Activated naive CD8-positive, alpha-beta T cell (primary cell): ENCODE measurements around the gene CIRBP.

ENCODE experiments used
- H3K27ac Mint-ChIP-seq: one replicate; pipeline ENCODE4 v1.8.0; 2021; ENCODE audit warnings: mixed read lengths
- H3K27me3 Mint-ChIP-seq: one replicate; pipeline ENCODE4 v1.8.0; 2021; ENCODE audit warnings: mixed read lengths
- H3K36me3 Mint-ChIP-seq: one replicate; pipeline ENCODE4 v1.8.0; 2021; ENCODE audit warnings: mixed read lengths
- H3K4me1 Mint-ChIP-seq: one replicate; pipeline ENCODE4 v1.8.0; 2021; ENCODE audit warnings: low read depth, mixed read lengths
- H3K4me3 Mint-ChIP-seq: one replicate; pipeline ENCODE4 v1.8.0; 2021; ENCODE audit warnings: mild to moderate bottlenecking, mixed read lengths
- H3K9me3 Mint-ChIP-seq: one replicate; pipeline ENCODE4 v1.8.0; 2021; ENCODE audit warnings: low read depth, mixed read lengths

The CIRBP gene

DNA sequence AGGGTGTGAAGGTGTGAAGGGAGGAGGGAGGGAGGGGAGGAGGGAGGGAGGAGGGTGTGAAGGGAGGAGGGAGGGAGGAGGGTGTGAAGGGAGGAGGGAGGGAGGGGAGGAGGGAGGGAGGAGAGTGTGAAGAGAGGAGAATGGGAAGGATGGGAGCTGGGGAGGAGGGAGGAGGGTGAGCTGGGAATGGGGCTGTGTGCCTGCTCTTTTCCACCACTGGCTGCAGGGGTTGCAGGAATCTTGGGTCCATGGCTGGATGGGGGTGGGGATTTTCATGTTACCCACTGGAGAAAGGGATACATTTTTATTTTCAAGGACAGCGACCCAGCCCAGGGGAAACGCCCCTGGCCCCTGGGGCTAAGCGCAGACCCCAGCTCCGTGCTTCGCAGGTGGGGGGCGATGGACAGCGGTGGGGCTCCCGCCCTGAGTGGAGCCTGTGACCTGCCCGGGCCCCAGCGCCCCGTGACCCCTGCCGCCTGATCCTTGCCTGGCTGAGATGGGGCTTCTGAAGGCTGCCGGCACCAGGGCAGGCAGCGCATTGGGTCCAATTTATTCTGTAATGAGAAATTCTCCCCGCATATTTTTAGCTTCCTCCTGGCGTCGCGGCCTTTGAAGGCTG is 13.6 kb downstream of the CIRBP start:
- Mint-ChIP-seq H3K4me1 (peaks cover 19% of the 10 kb centered on the region), H3K27ac (no peak overlapping the region), H3K36me3 (peaks cover 2% of the 10 kb centered on the region), H3K27me3 (peaks cover 11% of the 10 kb centered on the region), H3K4me3 (no peak overlapping the region), H3K9me3 (no peaks in the 10 kb centered on the region)

DNA sequence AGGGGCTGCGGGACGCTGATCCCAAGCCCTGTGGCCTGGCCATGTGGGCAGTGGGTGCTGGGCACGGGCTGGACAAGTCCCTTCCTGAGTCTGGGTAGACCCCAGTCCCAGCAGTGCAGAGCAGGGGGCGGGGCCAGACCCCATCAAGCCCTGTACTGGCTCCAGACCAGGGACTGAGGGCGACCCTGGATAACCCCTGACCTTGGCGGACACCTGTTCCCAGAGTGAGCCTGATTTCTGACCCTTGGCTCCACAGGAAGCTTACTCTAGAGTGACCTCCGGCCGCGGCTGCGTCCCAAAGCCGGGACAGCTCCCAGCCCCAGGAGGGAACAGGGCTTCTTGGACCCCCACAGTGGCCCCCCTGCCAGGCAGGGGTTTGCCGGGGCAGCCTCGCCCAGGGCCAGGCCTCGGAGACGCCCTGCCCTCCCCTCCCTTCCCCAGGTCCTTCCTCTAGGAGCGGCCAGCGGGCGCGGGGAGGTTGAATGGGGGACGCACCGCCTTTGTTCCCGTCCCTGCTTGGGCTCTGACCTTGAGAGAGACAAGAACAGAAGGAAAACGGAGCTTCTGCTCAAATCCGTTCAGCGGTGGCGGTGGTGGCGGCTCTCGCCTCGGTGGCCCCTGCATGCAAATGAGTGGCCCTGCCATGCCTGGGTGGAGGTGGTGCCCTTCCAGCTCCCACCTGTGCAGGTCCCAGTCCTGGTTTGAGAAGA is 14.2 kb downstream of the CIRBP start:
- Mint-ChIP-seq H3K4me1 (peaks cover 17% of the 10 kb centered on the region), H3K4me3 (no peak overlapping the region), H3K36me3 (peaks cover 2% of the 10 kb centered on the region), H3K27ac (no peak overlapping the region), H3K27me3 (peaks cover 11% of the 10 kb centered on the region), H3K9me3 (no peaks in the 10 kb centered on the region)

DNA sequence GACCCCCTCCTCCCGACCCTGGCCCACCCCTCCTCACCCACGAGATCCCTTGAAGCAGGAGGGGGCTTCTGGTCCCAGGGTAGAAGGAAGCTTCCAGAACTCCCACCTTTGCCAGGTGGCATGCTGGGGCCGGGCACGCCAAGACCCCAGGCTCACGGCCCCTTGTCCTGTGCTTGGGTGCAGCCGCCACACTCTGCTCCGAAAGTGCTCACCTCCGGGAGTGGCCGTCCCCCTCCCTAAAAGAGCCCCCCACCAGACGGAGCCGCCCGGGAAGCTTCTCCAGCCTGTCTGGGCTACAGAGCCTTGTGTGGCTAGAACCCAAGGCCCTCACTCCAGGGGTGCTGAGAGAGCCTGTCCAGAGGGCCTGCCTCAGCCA is 14.8 kb downstream of the CIRBP start:
- H3K27me3 Mint-ChIP-seq = peaks cover 11% of the 10 kb centered on the region
- H3K27ac Mint-ChIP-seq = no peak overlapping the region
- H3K4me3 Mint-ChIP-seq = peak overlapping the region; percentile 37

DNA sequence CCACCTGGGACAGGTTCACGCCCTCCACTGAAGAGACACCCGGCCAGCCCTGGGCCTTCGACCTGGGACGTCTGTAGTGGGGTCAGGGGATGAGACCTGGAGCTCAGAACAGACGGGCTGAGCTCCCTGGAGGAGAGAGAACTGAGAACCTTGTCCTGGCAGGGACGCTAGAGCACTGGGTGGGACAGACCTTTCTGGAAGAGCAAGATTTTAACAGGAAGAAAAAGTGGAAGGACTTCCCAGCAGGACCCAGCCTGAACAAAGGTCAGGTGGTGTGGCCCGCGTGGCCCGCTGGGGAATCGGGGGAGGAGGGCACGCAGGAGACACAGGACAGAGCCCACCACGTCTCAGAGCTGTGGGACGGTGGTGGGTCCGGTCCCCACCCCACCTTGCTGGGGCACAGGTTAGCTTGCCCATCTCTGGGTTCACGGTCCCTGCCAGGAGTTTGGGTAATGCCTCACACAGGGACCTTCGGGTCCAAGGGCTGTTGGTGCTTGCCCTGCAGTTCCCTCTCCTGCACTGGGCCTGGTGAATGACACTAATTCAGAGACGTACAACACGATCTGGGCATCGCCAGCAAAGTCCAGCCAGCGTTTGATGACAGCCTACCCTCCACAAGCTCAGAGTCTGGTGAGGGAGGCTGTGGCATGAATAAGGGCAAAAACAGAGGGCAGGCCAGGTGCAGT is 15.3 kb downstream of the CIRBP start:
- Mint-ChIP-seq H3K36me3 (peaks cover 2% of the 10 kb centered on the region), H3K27ac (no peak overlapping the region), H3K4me3 (peak overlapping the region; percentile 75), H3K9me3 (no peaks in the 10 kb centered on the region), H3K27me3 (peaks cover 14% of the 10 kb centered on the region), H3K4me1 (peaks cover 15% of the 10 kb centered on the region)

More for the DNA sequence above, 14.8 kb downstream of the CIRBP start:
- peaks cover 2% of the 10 kb centered on the region for H3K36me3 Mint-ChIP-seq
- peaks cover 17% of the 10 kb centered on the region for H3K4me1 Mint-ChIP-seq
- no peaks in the 10 kb centered on the region for H3K9me3 Mint-ChIP-seq

DNA sequence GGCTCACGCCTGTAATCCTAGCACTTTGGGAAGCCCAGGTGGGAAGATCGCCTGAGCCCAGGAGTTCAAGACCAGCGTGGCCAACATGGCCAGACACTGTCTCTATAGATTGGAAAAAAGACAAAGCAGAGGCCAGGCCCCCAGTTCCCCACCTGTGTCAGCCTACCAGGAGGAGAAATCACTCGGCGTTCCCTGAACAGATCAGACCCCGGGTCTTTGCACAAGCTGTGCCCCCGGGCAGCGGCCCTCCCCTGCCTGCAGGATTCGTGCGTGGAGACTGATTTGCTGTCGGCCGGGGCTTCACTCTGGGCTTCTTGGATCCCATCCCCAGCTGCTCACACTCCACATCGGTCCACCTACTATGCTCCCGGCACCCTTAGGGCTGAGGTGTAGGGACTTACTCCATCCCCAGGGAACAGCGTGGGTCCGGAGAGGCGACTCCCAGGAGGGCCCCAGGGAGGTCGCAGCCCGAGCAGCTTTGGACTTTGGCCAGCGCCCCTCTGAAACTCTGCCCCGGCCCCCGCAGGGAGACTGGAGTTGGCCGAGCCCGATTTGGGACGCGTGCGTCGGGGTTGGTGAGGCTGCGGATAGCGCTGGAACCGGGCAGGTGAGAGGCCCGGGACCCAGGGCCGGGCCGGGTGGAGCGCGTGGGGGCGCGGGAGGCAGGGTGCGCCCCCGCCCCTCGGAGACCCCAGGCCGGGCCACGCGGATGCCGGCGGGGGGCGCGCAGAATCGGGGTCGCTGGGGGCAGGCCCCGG is 16.0 kb downstream of the CIRBP start:
- Mint-ChIP-seq H3K4me3 (peak overlapping the region; percentile 75), H3K27me3 (peaks cover 14% of the 10 kb centered on the region), H3K27ac (no peak overlapping the region), H3K36me3 (no peaks in the 10 kb centered on the region), H3K4me1 (peaks cover 10% of the 10 kb centered on the region), H3K9me3 (no peaks in the 10 kb centered on the region)

DNA sequence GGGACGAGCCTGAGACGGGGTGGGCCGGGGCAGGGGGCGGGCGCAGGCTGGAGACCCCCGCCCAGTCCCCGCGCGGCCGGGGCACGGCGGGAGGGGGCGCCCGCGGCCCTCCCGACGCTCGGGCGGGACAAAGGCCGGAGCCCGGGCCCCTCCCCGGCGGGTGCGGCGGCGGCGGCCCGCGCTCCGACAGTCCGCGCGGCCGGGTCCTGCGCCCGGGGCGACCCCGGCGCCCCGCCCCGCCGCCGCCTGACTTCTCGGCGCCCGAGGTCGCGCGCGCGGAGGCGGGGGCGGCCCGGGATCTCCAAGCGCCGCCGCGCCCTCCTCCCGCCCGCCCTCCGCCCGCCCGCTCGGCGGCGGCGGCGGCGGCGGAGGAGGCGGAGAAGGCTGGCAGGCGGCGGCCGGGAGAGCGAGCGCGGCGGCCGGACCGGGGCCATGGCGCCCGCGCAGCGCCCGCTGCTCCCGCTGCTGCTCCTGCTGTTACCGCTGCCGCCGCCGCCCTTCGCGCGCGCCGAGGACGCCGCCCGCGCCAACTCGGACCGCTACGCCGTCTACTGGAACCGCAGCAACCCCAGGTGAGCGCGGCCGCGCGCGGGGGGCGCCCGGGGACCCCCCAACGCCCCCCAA is 16.7 kb downstream of the CIRBP start, which contains the start of gene EFNA2:
Gene EFNA2, plus strand, starts transcription at position 137 of the 624 bp plus-strand sequence. Its CDS starts 296 bp downstream, at position 433.
- no peak within 1 kb of the TSS for H3K27ac Mint-ChIP-seq
- H3K4me1 Mint-ChIP-seq = peaks cover 8% of the 10 kb centered on the region
- H3K36me3 Mint-ChIP-seq = no peaks in the 10 kb centered on the region
- no peaks in the 10 kb centered on the region for H3K9me3 Mint-ChIP-seq
- H3K4me3 Mint-ChIP-seq = peak within 1 kb of the TSS; percentile 75
- H3K27me3 Mint-ChIP-seq = peaks cover 14% of the 10 kb centered on the region

DNA sequence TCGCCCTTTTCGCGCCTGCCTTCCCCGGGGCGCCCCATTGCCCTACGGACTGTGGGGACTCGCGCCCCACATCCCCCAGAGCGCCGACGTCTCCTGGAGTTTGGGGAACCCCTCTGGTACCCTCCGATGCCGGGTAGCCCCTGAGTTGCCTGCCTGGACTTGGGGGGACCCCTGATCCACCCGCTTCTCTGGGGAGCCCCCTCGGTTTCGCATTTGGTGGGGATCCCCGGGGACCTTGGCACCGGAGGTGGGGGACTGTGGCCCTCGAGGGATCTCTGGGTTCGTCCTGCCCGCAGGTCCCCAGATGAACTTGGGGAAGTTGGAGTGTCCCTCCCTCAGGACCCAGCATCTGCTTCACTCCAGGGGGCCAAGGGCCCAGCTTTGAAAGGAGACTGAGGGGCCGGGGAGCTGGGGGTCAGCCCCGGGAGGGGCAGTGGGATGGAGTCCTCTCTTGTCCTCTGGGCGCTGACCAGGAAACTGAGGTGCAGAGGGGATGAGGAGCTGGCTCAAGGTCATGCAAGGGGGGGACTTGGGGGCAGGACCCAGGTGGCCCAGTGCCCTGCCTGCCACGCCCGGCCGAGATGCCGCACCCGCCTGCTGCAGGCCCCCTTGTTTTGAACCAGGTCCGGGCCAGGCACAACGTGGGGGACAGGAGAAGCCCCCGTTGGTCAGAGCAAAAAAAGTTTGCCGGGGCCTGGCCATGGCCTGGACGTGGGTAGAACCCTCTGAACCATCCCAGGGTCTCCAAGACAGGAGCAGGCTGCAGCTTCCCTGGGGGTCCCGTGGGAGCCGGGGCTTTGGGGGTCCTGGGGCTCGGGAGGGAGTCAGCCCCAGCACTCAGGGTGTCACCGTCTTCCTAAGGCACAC is 17.6 kb downstream of the CIRBP start:
- Mint-ChIP-seq H3K4me3 (peak overlapping the region; percentile 38), H3K9me3 (no peaks in the 10 kb centered on the region), H3K27me3 (peaks cover 14% of the 10 kb centered on the region), H3K4me1 (peaks cover 6% of the 10 kb centered on the region), H3K27ac (no peak overlapping the region), H3K36me3 (no peaks in the 10 kb centered on the region)

DNA sequence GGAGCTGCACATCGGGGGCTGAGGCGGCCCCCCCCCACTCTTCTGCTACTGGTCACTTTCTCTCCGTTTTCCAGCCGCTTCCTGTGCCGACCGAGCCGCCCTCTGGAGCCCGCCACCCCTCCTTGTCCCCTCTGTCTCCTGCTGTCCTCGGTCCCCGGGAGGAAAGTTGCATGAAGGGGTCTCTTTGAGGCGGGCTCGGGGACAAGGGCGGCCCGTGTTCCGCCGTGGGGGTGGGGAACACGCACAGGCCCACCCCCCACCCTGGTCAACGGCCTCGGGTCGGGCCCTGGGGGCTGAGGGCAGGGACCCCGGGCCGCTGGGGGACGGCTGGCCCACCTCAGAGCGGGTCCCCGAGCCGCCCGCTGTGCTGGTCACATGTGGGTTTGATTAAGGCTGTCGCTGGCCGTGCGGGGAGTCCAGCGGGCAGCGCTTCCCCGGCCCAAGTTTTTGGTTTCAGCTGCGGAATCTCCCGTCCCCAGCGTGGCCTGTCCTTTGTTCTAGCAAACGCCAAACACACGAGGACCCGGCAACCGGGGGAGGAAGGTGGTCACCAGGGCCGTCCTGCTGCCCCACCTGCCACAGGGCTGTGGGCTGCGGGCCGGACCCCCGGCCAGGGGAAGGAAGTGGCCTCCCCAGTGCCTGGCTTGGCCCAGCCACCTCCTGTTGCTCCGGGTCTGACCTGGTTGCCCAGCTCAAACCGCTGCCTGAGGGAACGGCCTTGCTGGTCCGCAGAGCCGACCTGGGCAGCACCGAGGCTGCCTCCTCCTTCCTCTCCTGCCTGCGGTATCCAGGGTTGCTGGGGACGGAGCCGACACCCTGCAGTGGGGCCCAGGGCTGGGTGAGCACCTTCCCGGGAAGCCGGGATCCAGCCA is 18.5 kb downstream of the CIRBP start:
- no peak overlapping the region for H3K4me3 Mint-ChIP-seq
- H3K9me3 Mint-ChIP-seq = no peaks in the 10 kb centered on the region
- peaks cover 6% of the 10 kb centered on the region for H3K4me1 Mint-ChIP-seq
- no peak overlapping the region for H3K27ac Mint-ChIP-seq
- no peaks in the 10 kb centered on the region for H3K36me3 Mint-ChIP-seq
- peaks cover 14% of the 10 kb centered on the region for H3K27me3 Mint-ChIP-seq

DNA sequence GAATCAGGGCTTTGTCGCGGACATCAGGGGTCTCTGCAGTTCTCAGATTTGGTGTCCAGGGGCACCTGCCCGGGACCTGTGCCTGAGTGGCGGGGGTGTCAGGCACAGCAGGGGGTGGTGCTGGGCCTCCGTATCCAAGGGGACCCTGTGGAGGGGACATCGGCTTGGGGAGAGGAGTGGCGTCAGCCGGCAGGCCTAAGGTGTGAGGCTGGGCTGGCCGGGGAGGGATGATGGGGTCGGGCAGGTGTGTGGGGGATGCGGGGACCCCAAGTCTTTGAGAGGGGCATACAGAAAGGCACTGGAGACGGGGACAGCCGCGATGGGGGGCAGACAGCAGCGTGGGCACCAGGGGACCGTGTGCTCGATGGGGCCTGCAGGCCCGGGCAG is 19.1 kb downstream of the CIRBP start:
- Mint-ChIP-seq H3K27me3 (peaks cover 14% of the 10 kb centered on the region), H3K36me3 (no peaks in the 10 kb centered on the region)

DNA sequence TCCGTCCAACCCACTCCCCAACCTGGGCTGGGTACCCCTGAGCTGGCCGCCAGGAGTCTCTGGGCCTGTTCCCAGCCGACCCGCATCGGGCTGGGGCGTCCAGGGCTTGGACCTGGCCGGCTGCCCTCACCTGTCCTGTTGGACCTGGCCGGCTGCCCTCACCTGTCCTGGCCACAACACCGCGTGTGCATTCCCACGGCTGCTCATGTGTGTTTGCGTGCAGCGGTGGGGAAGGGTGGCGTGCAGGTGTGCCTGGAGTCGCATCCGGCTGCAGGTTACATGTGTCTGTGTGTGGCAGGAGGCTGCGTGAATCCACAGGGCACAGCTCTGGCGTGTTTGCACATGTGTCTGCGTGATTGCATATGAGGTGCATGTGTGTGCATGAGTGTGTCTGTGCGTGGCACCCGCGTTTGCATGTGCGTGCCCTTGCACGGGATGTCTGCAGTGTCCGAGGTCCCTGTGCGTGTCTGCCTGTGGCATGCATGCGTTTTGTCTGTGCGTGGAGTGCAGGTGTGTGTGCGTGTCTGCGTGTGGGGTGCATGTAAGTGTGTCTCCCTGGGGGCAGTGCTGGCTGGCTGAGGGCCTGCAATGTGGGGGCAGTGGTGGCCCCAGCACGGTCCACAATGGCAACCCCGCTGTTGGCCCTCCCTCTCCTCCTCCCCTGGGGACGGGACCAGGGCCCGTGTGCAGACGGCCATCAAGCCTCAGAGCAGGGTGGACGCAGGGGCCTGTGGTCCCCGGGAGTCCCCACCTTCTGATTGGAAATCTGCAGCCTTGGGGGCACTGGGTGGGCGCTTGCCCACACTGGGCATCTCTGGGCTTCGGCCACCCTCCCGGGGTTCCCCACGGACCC is 19.9 kb downstream of the CIRBP start:
- Mint-ChIP-seq H3K4me3 (no peak overlapping the region), H3K36me3 (no peaks in the 10 kb centered on the region), H3K4me1 (peaks cover 6% of the 10 kb centered on the region), H3K27ac (no peak overlapping the region), H3K27me3 (peaks cover 14% of the 10 kb centered on the region), H3K9me3 (no peaks in the 10 kb centered on the region)

More for the DNA sequence above, 19.1 kb downstream of the CIRBP start:
- Mint-ChIP-seq H3K4me1 (peaks cover 6% of the 10 kb centered on the region), H3K4me3 (no peak overlapping the region), H3K9me3 (no peaks in the 10 kb centered on the region), H3K27ac (no peak overlapping the region)

DNA sequence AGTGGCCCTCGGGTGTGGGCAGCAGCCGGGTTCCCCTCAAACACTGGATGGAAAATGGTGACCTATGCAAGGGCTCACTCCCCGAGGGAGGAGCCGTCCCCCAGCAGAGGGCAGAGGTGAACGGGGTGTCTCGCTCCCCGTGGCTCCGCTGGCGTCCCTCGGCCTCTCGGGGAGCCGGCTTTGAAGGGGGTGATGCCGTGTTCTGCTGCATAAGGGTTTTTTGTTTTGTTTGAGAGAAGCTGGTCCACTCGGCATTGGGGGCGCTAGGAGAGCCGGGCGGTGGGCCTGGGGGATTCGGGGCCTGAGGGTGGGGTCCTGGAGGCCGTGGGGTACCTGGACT is 20.5 kb downstream of the CIRBP start:
- H3K36me3 Mint-ChIP-seq = no peaks in the 10 kb centered on the region
- H3K4me1 Mint-ChIP-seq = peaks cover 3% of the 10 kb centered on the region
- H3K9me3 Mint-ChIP-seq = no peaks in the 10 kb centered on the region
- peaks cover 9% of the 10 kb centered on the region for H3K27me3 Mint-ChIP-seq
- no peak overlapping the region for H3K27ac Mint-ChIP-seq
- no peak overlapping the region for H3K4me3 Mint-ChIP-seq

DNA sequence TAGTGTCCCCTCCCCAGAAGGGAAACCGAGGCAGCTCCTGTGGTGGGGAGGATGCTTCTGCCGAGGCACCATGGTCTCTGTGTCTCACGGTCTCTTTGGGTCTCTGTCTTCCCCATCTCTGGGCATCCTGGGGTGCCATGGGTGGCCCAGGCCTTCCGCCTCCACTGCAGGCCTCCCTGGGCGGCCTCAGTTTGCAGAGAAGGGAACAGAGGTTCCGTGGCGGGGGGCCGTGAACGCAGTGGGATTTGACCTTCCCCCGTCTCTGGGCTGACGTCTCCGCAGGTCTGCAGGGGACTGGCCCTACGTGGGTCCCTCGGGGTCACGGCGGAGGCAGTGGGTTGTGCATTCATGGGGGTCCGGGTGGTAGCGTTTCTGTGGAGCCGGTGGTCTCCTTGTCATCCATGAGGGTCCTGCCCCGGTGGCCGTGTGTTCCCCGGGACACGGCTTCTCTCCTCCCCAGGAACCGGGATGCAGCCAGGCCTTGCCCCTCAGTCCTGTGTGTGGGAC is 21.1 kb downstream of the CIRBP start:
- Mint-ChIP-seq H3K27me3 (peaks cover 4% of the 10 kb centered on the region), H3K9me3 (no peaks in the 10 kb centered on the region), H3K4me3 (no peak overlapping the region), H3K4me1 (peaks cover 1% of the 10 kb centered on the region), H3K36me3 (no peaks in the 10 kb centered on the region), H3K27ac (no peak overlapping the region)
